Testis (tissue), 3 donors: ENCODE results near the gene MYRFL. TPM values are rescaled to one million over a fixed set of nuclear protein-coding genes. Genes with fewer than 3 reads are reported as not detected.

Experiments used
- DNase-seq: peaks from one replicate; pipeline ENCODE4 v3.0.0-alpha.2; 2019
- H3K27ac ChIP-seq, 2 donors: fragments of 200-600 bp; sonication (generic); one replicate each; pipeline ENCODE4 v1.5.1; 2019
- H3K27me3 ChIP-seq: fragments of 200-600 bp; sonication (generic); one replicate; pipeline ENCODE4 v1.5.1; 2019
- H3K36me3 ChIP-seq: fragments of 200-600 bp; sonication (generic); one replicate; pipeline ENCODE4 v1.5.1; 2017; ENCODE audit warnings: low read depth; ENCODE audit errors: missing control alignments
- H3K4me1 ChIP-seq: fragments of 200-600 bp; sonication (generic); one replicate; pipeline ENCODE4 v1.5.1; 2019
- H3K4me3 ChIP-seq, 2 donors: fragments of 200-600 bp; sonication (generic); one replicate each; pipeline ENCODE4 v1.5.1; 2017 to 2019
- H3K9me3 ChIP-seq: fragments of 200-600 bp; sonication (generic); one replicate; pipeline ENCODE4 v1.5.1; 2017
- POLR2A ChIP-seq: fragments of 450-650 bp; IDR thresholded peaks from one replicate; pipeline ENCODE4 v1.6.1; 2017; ENCODE audit warnings: antibody characterized with exemption, mild to moderate bottlenecking, moderate library complexity
- WGBS, 2 donors: methylation state at CpG; one replicate each; pipeline ENCODE4 v1.1.5; 2018; 5-methylcytosine and 5-hydroxymethylcytosine counted together
- intact Hi-C: fragments of 100-400 bp; cut with DNase I; formaldehyde crosslinking; loops from one replicate; pipeline ENCODE4 v1.15.1; 2023; ENCODE audit warnings: low total_unique reads
- polyA plus RNA-seq: library from polyadenylated mRNA; stranded (reverse); fragments of 350-450 nt; fragmentation: Illumina TruSeq; extraction: RNeasy Lipid Tissue Mini Kit (QIAGEN cat#74804); gene quantifications from one replicate; pipeline ENCODE4 v1.2.3, GENCODE V29; 2014; ENCODE audit warnings: low read depth, low replicate concordance; ENCODE audit not compliant: insufficient read depth
- total RNA-seq, 2 donors: library from RNA; depleted of rRNA; stranded (reverse); fragments of >200 nt; gene quantifications; one replicate each; pipeline ENCODE4 v1.2.3, GENCODE V29; 2016
- TF ChIP-seq, protein P1 (sequence below), 3 experiments: fragments of 450-650 bp in 2 of 3; fragments of 200-600 bp in 1 of 3; sonication (generic) in 1 of 3; IDR thresholded peaks; one replicate each; pipeline ENCODE4 v1.5.1; 2016 to 2019; ENCODE audit warnings: antibody characterized with exemption in 3 of 3, mild to moderate bottlenecking in 2 of 3, moderate library complexity in 1 of 3

Gene MYRFL
- total and polyA plus RNA-seq, 3 donors from 2014 or later: 0.87 to 8.0 (median 1.0) TPM

DNA sequence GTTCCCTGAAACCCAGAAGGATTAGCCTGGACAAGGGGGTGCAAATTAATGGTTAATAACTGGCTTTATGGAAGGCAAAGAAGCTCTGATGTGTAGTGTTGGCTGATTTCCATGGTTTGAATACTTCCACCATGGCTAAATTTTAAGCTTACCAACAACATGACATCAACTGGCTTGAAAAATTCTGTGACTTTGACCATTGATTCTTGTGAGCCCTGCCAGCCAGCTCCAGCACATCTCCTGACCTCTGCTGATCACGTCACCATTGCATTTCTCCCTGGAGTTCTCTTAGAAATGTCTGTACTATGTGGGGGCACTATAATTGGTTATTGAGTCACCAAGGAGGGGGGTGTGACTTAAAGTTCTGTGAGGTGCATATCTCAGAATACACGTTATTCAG, 171.2 kb downstream of the MYRFL start:
- WGBS, 2 donors: 84 to 89% methylated on average over 2 of the region's 2 CpGs
- H3K4me3 ChIP-seq: no peak overlapping the region
- no peaks in the 10 kb centered on the region for H3K4me1 ChIP-seq
- TF ChIP-seq, protein P1, sequence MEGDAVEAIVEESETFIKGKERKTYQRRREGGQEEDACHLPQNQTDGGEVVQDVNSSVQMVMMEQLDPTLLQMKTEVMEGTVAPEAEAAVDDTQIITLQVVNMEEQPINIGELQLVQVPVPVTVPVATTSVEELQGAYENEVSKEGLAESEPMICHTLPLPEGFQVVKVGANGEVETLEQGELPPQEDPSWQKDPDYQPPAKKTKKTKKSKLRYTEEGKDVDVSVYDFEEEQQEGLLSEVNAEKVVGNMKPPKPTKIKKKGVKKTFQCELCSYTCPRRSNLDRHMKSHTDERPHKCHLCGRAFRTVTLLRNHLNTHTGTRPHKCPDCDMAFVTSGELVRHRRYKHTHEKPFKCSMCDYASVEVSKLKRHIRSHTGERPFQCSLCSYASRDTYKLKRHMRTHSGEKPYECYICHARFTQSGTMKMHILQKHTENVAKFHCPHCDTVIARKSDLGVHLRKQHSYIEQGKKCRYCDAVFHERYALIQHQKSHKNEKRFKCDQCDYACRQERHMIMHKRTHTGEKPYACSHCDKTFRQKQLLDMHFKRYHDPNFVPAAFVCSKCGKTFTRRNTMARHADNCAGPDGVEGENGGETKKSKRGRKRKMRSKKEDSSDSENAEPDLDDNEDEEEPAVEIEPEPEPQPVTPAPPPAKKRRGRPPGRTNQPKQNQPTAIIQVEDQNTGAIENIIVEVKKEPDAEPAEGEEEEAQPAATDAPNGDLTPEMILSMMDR (IDR thresholded peaks at IDR 0.05): no peak
- no peaks in the 10 kb centered on the region for H3K9me3 ChIP-seq
- H3K27me3 ChIP-seq: no peaks in the 10 kb centered on the region
- DNase-seq: no peak
- H3K27ac ChIP-seq: no peak overlapping the region
- intact Hi-C loops: no loop called here
- H3K36me3 ChIP-seq: no peaks in the 10 kb centered on the region

DNA sequence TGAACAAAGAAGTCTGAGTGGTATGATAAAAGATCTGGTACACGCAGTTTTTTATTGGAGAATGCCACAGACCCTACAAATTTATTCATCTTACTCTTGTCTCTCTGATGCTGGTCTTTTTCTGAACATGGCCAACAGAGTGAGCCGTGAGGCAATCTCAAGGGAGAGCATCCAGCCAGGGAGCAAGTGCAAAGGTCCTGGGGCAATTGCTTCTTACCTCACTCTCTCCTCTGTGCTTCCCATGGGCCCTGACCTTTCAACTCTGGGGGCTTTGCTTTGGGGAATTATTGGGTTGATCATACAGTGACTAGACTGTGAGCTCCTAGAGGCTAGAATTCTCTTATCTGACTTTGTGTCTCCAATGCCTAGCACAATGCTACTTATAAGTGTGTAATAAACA, 171.7 kb downstream of the MYRFL start:
- TF ChIP-seq POLR2A: no peak
- TF ChIP-seq, protein P1 (IDR thresholded peaks at IDR 0.05): no peak
- Histone ChIP-seq H3K36me3 (no peaks in the 10 kb centered on the region), H3K4me1 (no peaks in the 10 kb centered on the region), H3K9me3 (no peaks in the 10 kb centered on the region), H3K27me3 (no peaks in the 10 kb centered on the region), H3K4me3 (no peak overlapping the region), H3K27ac (no peak overlapping the region)
- 84 to 92% methylated on average over 2 of the region's 2 CpGs for WGBS, 2 donors
- DNase-seq: no peak
- intact Hi-C loops: no loop called here

DNA sequence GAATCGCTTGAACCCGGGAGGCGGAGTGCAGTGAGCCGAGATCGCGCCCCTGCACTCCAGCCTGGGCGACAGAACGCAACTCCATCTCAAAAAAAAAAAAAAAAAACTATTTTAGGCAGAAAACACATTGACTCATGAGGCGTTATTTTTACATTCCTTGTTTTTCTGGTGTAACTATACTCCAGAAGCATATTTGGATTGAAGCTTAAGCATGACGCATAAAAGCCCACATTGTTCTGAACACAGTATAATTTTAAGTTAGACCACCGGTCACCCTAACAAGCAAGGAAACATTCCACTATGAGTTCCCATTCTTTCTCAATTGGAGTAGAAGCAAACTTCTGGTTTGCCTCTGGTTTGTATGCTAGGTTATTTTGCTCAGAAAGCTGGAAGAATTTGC, 173.0 kb downstream of the MYRFL start:
- DNase-seq: no peak
- H3K36me3 ChIP-seq: no peaks in the 10 kb centered on the region
- intact Hi-C loops: no loop called here
- no peak overlapping the region for H3K27ac ChIP-seq
- H3K27me3 ChIP-seq: no peaks in the 10 kb centered on the region
- no peaks in the 10 kb centered on the region for H3K9me3 ChIP-seq
- H3K4me1 ChIP-seq: peaks cover 7% of the 10 kb centered on the region
- WGBS, 2 donors: 88 to 89% methylated on average over 11 of the region's 11 CpGs
- no peak overlapping the region for H3K4me3 ChIP-seq
- TF ChIP-seq, protein P1 (IDR thresholded peaks at IDR 0.05): no peak
- no peak for TF ChIP-seq POLR2A

DNA sequence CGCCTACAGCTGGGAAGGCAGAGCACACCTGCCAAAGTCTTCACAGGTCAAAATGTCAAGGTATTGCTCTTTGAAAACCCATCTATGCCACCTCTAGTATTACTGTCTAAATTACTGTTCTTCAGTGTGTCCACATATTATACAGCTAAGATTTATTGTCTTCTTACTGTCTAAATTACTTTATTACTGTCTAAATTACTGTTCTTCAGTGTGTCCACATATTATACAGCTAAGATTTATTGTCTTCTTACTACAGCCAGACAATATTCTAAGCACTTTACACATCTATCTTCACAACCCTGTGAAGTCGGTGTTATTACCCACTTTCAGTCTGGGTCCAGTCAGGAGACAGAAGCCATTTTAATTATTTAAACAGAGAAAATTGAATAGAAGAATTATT, 173.9 kb downstream of the MYRFL start:
- H3K36me3 ChIP-seq: no peaks in the 10 kb centered on the region
- intact Hi-C loops: no loop called here
- TF ChIP-seq, protein P1 (IDR thresholded peaks at IDR 0.05): no peak
- TF ChIP-seq POLR2A: no peak
- no peaks in the 10 kb centered on the region for H3K9me3 ChIP-seq
- DNase-seq: no peak
- H3K4me3 ChIP-seq: no peak overlapping the region
- 94 to 96% methylated on average over 2 of the region's 2 CpGs for WGBS, 2 donors
- H3K4me1 ChIP-seq: peaks cover 7% of the 10 kb centered on the region
- no peaks in the 10 kb centered on the region for H3K27me3 ChIP-seq
- H3K27ac ChIP-seq: no peak overlapping the region

DNA sequence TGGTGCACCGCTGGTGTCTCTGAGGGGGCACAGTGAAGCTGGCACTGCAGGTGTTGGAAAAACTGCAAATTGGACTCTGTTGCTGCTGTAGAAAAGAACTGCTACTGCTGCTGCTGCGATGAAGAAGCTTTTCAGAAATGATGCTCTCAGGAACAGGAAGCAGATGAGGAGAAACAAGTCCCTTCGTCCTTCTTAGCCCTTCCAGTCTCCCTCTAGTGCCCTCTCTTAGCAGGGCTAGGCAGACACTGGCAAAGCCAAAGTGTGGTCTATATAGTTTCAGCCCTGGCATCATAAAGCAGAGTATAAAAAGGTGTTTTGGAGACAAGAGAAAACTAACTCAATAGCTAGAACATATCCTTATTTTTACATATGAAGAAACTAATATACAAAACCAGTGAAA, 174.5 kb downstream of the MYRFL start:
- DNase-seq: no peak
- Histone ChIP-seq H3K9me3 (no peaks in the 10 kb centered on the region), H3K27ac (no peak overlapping the region), H3K36me3 (no peaks in the 10 kb centered on the region), H3K4me1 (peaks cover 7% of the 10 kb centered on the region), H3K27me3 (no peaks in the 10 kb centered on the region), H3K4me3 (no peak overlapping the region)
- TF ChIP-seq, protein P1 (IDR thresholded peaks at IDR 0.05): no peak
- no peak for TF ChIP-seq POLR2A
- 96 to 97% methylated on average over 3 of the region's 3 CpGs for WGBS, 2 donors
- intact Hi-C loops: no loop called here
